Prostate gland (tissue), 2 donors: ENCODE data around the gene FNDC8. TPM values are rescaled to one million over a fixed set of nuclear protein-coding genes. Genes with fewer than 3 reads are reported as not detected.

Experiments used
- DNase-seq: peaks from one replicate; pipeline ENCODE4 v3.0.0-alpha.2; 2019; ENCODE audit warnings: low spot score
- H3K27ac ChIP-seq, 2 donors: fragments of 200-600 bp; sonication (generic); 2 replicates each; pipeline ENCODE4 v1.5.1; 2017 to 2019
- H3K27me3 ChIP-seq: fragments of 200-600 bp; sonication (generic); replicated peaks from 2 replicates; pipeline ENCODE4 v1.5.1; 2019; ENCODE audit not compliant: insufficient read depth
- H3K36me3 ChIP-seq, 2 donors: fragments of 200-600 bp; sonication (generic); 1 replicate in 1 of 2; 2 replicates in 1 of 2; pipeline versions ENCODE4 v1.5.1 to v1.8.1; 2017 to 2019
- H3K4me1 ChIP-seq: fragments of 200-600 bp; sonication (generic); replicated peaks from 2 replicates; pipeline ENCODE4 v1.5.1; 2019
- H3K4me3 ChIP-seq, 2 donors: fragments of 200-600 bp; sonication (generic); 2 replicates each; pipeline ENCODE4 v1.5.1; 2017 to 2019
- H3K9me3 ChIP-seq: fragments of 200-600 bp; sonication (generic); 2 replicates; pipeline ENCODE4 v1.5.1; 2017
- CTCF ChIP-seq, 4 experiments: fragments of 200-600 bp in 2 of 4; fragments of 450-650 bp in 2 of 4; sonication (generic) in 2 of 4; IDR thresholded peaks; 1 replicate in 3 of 4; 2 replicates in 1 of 4; pipeline ENCODE4 v1.5.1; 2016 to 2019; ENCODE audit warnings: antibody characterized with exemption in 4 of 4, mild to moderate bottlenecking in 2 of 4, moderate library complexity in 2 of 4
- POLR2A ChIP-seq: fragments of 450-650 bp; IDR thresholded peaks from one replicate; pipeline ENCODE4 v1.6.1; 2016; ENCODE audit warnings: antibody characterized with exemption, mild to moderate bottlenecking
- POLR2AphosphoS5 ChIP-seq: sonication (generic); formaldehyde crosslinking; IDR thresholded peaks from one replicate; pipeline ENCODE4 v1.6.1; 2017; ENCODE audit warnings: antibody characterized with exemption
- WGBS: methylation state at CpG from one replicate; pipeline ENCODE4 v1.1.5; 2018; 5-methylcytosine and 5-hydroxymethylcytosine counted together
- intact Hi-C: fragments of 100-400 bp; cut with DNase I; formaldehyde crosslinking; loops from one replicate; pipeline ENCODE4 v1.14.2; 2022
- total RNA-seq, 2 donors: library from RNA; depleted of rRNA; stranded (reverse); fragments of >200 nt; gene quantifications; one replicate each; pipeline ENCODE4 v1.1.0, GENCODE V29; 2016

Gene FNDC8
- total RNA-seq, 2 donors from 2014 or later = 4.6 TPM; not detected in 1

- intact Hi-C loops = no loop called here
- TF ChIP-seq POLR2AphosphoS5 (no peak), POLR2A (no peak), CTCF (IDR thresholded peaks at IDR 0.05) (no peak)
- Histone ChIP-seq H3K36me3 (no peaks in the 10 kb centered on the region), H3K4me1 (no peaks in the 10 kb centered on the region), H3K27me3 (no peaks in the 10 kb centered on the region), H3K9me3 (no peaks in the 10 kb centered on the region), H3K4me3 (no peak overlapping the region), H3K27ac (no peak overlapping the region)
- DNase-seq = no peak
- WGBS = 37% methylated on average over 13 of the region's 13 CpGs
These were observed 31.2 kb downstream of the FNDC8 start for GRCh38 chr17:35152421-35153140.

GRCh38 chr17:35154196-35155165, 33.1 kb downstream of the FNDC8 start:
- Histone ChIP-seq H3K36me3 (no peaks in the 10 kb centered on the region), H3K4me3 (no peak overlapping the region), H3K4me1 (no peaks in the 10 kb centered on the region), H3K27ac (no peak overlapping the region), H3K9me3 (no peaks in the 10 kb centered on the region), H3K27me3 (no peaks in the 10 kb centered on the region)
- intact Hi-C loops = no loop called here
- DNase-seq = no peak
- no peak for TF ChIP-seq CTCF (IDR thresholded peaks at IDR 0.05)
- no peak for TF ChIP-seq POLR2A
- no peak for TF ChIP-seq POLR2AphosphoS5
- 78% methylated on average over 13 of the region's 13 CpGs for WGBS

- no peaks in the 10 kb centered on the region for H3K9me3 ChIP-seq
- no peaks in the 10 kb centered on the region for H3K27me3 ChIP-seq
- no peaks in the 10 kb centered on the region for H3K36me3 ChIP-seq
- no peaks in the 10 kb centered on the region for H3K4me1 ChIP-seq
- no peak overlapping the region for H3K4me3 ChIP-seq
- no peak for DNase-seq
- no peak overlapping the region for H3K27ac ChIP-seq
- intact Hi-C loops = no loop called here
- no peak for TF ChIP-seq CTCF (IDR thresholded peaks at IDR 0.05)
- TF ChIP-seq POLR2A = no peak
- TF ChIP-seq POLR2AphosphoS5 = no peak
- 96% methylated on average over 7 of the region's 7 CpGs for WGBS
These were observed 33.8 kb downstream of the FNDC8 start for GRCh38 chr17:35155246-35155645.

- 68% methylated on average over 2 of the region's 2 CpGs for WGBS
- TF ChIP-seq POLR2AphosphoS5 = no peak
- no peak for TF ChIP-seq POLR2A
- TF ChIP-seq CTCF (IDR thresholded peaks at IDR 0.05) = no peak
- intact Hi-C loops = no loop called here
- no peak overlapping the region for H3K4me3 ChIP-seq
- DNase-seq = no peak
- no peaks in the 10 kb centered on the region for H3K27me3 ChIP-seq
- H3K36me3 ChIP-seq = no peaks in the 10 kb centered on the region
- no peaks in the 10 kb centered on the region for H3K4me1 ChIP-seq
- no peak overlapping the region for H3K27ac ChIP-seq
- H3K9me3 ChIP-seq = no peaks in the 10 kb centered on the region
These were observed 38.5 kb downstream of the FNDC8 start for GRCh38 chr17:35159940-35160339.
